ENCODE results near the gene UTS2R. TPM values are rescaled to one million over a fixed set of nuclear protein-coding genes. Genes with fewer than 3 reads are reported as not detected.
"Not testable (repeated sequence)": the region's sequence is repeated elsewhere in the genome, so short reads cannot be mapped to it uniquely, and the experiment has no call there.

UTS2R gene
- total RNA-seq, 1 experiment from 2014 or later, result 8.3 TPM

GRCh38 chr17:82356845-82357355 is 14.7 kb upstream of the UTS2R start:
- Histone ChIP-seq H3K36me3 (no peaks in the 10 kb centered on the region), H3K4me3 (peak overlapping the region; percentile 34), H3K9me3 (replicated peaks) (no peaks in the 10 kb centered on the region), H3K4me1 (peaks cover 27% of the 10 kb centered on the region), H3K27me3 (no peaks in the 10 kb centered on the region), H3K27ac (peak overlapping the region; percentile 18; the same call in 1 of the 2 replicates)
- peak; percentile 99 for DNase-seq

DNA sequence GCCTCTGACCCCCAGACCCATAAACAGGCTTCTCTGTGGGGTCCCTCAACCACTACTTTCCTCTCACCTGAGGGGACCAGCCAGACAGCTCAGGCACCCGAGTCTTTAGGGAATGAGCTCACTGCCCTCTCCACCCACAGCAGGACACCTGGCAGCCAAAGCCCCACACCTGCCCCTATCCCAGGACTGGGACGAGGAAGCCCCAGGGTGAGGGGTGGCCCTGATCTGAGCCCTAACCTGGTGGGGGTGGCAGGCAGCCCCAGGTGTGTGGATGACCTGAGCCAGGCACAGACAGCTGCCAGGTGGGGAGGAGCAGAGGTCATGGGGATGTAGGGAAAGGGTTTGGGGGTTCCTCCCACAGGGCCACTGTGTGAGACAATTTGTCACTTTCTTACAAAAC is 14.2 kb upstream of the UTS2R start:
- no peaks in the 10 kb centered on the region for H3K9me3 ChIP-seq (replicated peaks)
- DNase-seq, result no peak
- no peak overlapping the region for H3K27ac ChIP-seq
- no peaks in the 10 kb centered on the region for H3K36me3 ChIP-seq
- no peak overlapping the region for H3K4me3 ChIP-seq
- H3K4me1 ChIP-seq, result peaks cover 27% of the 10 kb centered on the region
- no peaks in the 10 kb centered on the region for H3K27me3 ChIP-seq

DNA sequence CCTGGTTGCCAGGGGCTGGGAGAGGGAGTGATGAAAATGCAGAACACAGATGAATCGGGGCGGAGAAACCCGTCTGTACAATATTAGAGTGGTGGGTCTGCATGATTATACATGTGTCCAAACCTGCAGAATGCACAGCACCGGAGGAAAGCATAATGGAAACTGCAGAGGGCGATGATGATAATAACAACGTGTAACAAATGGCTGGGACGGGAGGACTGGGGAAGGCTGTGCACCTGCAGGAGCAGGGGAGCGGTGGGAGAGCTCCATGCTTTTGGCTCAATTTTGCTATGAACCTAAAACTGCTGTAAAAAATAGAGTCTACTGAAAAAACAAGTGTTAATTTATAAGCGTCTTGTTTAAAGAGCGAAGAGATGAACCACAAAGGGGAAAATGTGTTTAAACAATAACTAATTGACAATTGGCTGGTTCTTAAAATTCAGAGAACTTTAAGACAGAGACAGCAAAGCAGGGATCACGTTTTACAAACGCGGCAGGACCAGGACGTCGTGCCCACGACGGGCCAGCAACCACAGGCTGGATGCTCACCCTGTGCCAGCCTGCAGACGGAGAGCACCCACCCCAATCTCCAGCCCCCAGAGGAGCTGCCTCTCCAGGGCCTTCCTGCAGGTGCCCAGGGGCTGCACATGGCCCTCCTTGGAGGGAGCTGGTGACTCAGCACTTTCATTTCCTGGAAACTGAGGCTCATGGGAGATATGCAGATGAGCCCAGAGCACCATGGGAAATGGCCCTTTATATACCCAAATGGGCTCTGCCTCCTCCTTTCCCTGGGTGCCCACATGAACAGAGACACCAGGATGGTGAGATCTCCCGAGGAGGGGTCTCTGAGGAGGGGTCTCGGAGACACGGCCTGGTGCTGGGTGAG is 12.9 kb upstream of the UTS2R start, which contains the start of gene TEX19:
Gene TEX19 (plus strand): TSS at position 783 of the 886 bp plus-strand sequence. CDS start 2,904 bp downstream, outside the sequence.
- no peak within 1 kb of the TSS for H3K4me3 ChIP-seq
- no peaks in the 10 kb centered on the region for H3K9me3 ChIP-seq (replicated peaks)
- H3K27ac ChIP-seq, result no peak within 1 kb of the TSS
- no peaks in the 10 kb centered on the region for H3K27me3 ChIP-seq
- no peaks in the 10 kb centered on the region for H3K36me3 ChIP-seq
- H3K4me1 ChIP-seq, result peaks cover 27% of the 10 kb centered on the region
- peak; percentile 37 to 82 for DNase-seq

- not testable (repeated sequence) for DNase-seq; H3K27ac ChIP-seq; H3K4me3 ChIP-seq; H3K36me3 ChIP-seq; H3K9me3 ChIP-seq (replicated peaks); H3K27me3 ChIP-seq
- peaks cover 27% of the 10 kb centered on the region for H3K4me1 ChIP-seq
Measured at GRCh38 chr17:82359451-82360074, 12.0 kb upstream of the UTS2R start.

GRCh38 chr17:82361885-82362633 is 9.5 kb upstream of the UTS2R start:
- H3K4me3 ChIP-seq, result no peak overlapping the region
- H3K36me3 ChIP-seq, result no peaks in the 10 kb centered on the region
- H3K4me1 ChIP-seq, result peaks cover 28% of the 10 kb centered on the region
- no peak overlapping the region for H3K27ac ChIP-seq
- no peak for DNase-seq
- H3K27me3 ChIP-seq, result no peaks in the 10 kb centered on the region
- H3K9me3 ChIP-seq (replicated peaks), result no peaks in the 10 kb centered on the region

GRCh38 chr17:82365606-82366295 is 5.8 kb upstream of the UTS2R start:
- H3K27me3 ChIP-seq, result no peaks in the 10 kb centered on the region
- H3K4me3 ChIP-seq, result no peak overlapping the region
- H3K4me1 ChIP-seq, result peaks cover 23% of the 10 kb centered on the region
- H3K27ac ChIP-seq, result no peak overlapping the region
- DNase-seq, result no peak
- no peaks in the 10 kb centered on the region for H3K36me3 ChIP-seq
- H3K9me3 ChIP-seq (replicated peaks), result no peaks in the 10 kb centered on the region

- Histone ChIP-seq H3K4me3 (no peak overlapping the region), H3K27ac (no peak overlapping the region), H3K27me3 (no peaks in the 10 kb centered on the region), H3K9me3 (replicated peaks) (no peaks in the 10 kb centered on the region), H3K36me3 (no peaks in the 10 kb centered on the region), H3K4me1 (peaks cover 23% of the 10 kb centered on the region)
- DNase-seq, result no peak
Measured at GRCh38 chr17:82366749-82367148, 4.8 kb upstream of the UTS2R start.

DNA sequence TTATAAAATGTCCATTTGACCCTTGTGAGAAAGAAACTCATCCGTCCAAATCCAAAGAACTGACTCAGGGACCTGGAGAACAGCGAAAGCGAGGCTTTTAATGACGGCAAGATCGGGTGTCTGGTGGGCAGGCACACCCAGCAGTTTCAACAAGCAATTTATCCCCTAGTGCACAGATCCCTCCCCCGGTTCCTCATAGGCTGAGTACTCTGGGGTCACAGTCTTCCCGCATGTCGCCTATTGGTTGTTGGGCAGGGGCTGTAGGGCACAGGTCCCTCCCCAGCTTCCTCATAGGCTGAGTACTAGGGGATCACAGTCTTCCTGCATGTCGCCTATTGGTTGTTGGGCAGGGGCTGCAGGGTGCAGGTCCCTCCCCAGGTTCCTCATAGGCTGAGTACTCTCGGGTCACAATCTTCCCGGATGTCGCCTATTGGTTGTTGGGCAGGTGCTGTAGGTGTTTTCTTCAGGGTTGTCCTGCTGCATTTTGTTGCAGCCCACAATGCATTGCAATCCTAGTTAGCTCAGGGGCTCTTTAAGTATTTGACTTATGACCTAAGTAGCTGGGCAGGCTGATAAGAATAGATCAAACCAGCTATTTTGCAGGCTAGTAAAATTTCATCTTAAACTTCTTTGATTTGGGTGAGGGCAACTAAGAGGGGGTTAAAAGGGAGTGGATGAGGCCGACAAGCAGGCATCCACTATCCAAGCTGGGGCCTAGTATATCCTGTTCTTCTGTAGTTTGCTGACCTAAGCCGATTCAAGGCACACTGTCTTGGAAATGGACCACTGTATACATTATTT is 3.6 kb upstream of the UTS2R start:
- H3K36me3 ChIP-seq, result no peaks in the 10 kb centered on the region
- H3K9me3 ChIP-seq (replicated peaks), result no peaks in the 10 kb centered on the region
- H3K4me3 ChIP-seq, result peak overlapping the region; percentile 34
- peak; percentile 97 to 100 for DNase-seq
- H3K27ac ChIP-seq, result peak overlapping the region; percentile 11; the same call in 1 of the 2 replicates
- peaks cover 23% of the 10 kb centered on the region for H3K4me1 ChIP-seq
- H3K27me3 ChIP-seq, result no peaks in the 10 kb centered on the region

DNA sequence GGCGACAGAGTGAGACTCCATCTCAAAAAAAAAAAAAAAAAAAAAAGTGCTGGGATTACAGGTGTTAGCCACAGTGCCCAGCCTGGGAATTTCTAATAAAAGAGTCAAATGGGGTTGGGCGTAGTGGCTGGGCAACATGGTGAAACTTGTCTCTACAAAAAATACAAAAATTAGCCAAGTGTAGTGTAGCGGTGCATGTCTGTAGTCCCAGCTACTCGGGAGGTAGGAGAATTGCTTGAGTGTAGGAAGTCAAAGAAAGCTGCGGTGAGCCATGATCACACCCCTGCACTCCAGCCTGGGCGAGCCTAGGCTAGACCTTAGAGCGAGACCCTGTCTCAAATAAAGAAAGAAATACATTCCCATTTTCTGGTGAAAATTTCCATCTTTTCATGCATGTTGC is 2.4 kb upstream of the UTS2R start:
- Histone ChIP-seq H3K27ac (no peak overlapping the region), H3K27me3 (no peaks in the 10 kb centered on the region), H3K4me1 (peaks cover 23% of the 10 kb centered on the region), H3K4me3 (no peak overlapping the region), H3K9me3 (replicated peaks) (no peaks in the 10 kb centered on the region), H3K36me3 (no peaks in the 10 kb centered on the region)
- DNase-seq, result no peak

- Histone ChIP-seq H3K36me3 (no peaks in the 10 kb centered on the region), H3K27ac (peak overlapping the region; percentile 23; the same call in 1 of the 2 replicates), H3K9me3 (replicated peaks) (no peaks in the 10 kb centered on the region), H3K4me3 (peak overlapping the region; percentile 60), H3K27me3 (no peaks in the 10 kb centered on the region), H3K4me1 (peaks cover 17% of the 10 kb centered on the region)
- DNase-seq, result peak in 1 of 2 experiments; percentile 68
Measured at GRCh38 chr17:82370471-82371332, 863 bp upstream of the UTS2R start.

GRCh38 chr17:82372249-82373071 is 895 bp downstream of the UTS2R start:
- H3K27me3 ChIP-seq, result no peaks in the 10 kb centered on the region

DNA sequence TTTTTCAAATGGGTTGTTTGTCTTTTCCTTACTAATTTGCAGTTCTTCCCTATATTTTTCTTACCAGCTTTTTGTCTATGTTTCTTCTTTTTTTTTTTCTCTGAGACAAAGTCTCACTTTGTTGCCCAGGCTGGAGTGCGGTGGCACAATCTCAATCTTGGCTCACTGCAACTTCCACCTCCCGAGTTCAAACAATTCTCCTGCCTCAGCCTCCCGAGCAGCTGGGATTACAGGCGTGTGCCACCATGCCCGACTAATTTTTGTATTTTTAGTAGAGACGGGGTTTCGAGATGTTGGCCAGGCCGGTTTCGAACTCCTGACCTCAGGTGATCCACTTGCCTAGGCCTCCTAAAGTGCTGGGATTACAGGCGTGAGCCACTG is 1.5 kb downstream of the UTS2R start:
- H3K9me3 ChIP-seq (replicated peaks); H3K27ac ChIP-seq; H3K36me3 ChIP-seq; H3K4me1 ChIP-seq; H3K4me3 ChIP-seq; H3K27me3 ChIP-seq; DNase-seq: not testable (repeated sequence)

More at GRCh38 chr17:82372249-82373071, 895 bp downstream of the UTS2R start:
- peak overlapping the region; percentile 60 for H3K4me3 ChIP-seq
- DNase-seq, result no peak
- H3K9me3 ChIP-seq (replicated peaks), result no peaks in the 10 kb centered on the region
- peaks cover 8% of the 10 kb centered on the region for H3K4me1 ChIP-seq
- no peak overlapping the region; the same call in 1 of the 2 replicates for H3K27ac ChIP-seq
- no peaks in the 10 kb centered on the region for H3K36me3 ChIP-seq
